NCI-H2227 treated with DMSO at 0.1 percent for 48 hours (cell line): ENCODE results near the gene GPR171.
"Not testable (repeated sequence)": the region's sequence is repeated elsewhere in the genome, so short reads cannot be mapped to it uniquely, and the experiment has no call there.

ENCODE experiments used
- DNase-seq: peaks from one replicate; lab custom pipeline; 2025; lab: John Stamatoyannopoulos, UW

Gene GPR171

DNA sequence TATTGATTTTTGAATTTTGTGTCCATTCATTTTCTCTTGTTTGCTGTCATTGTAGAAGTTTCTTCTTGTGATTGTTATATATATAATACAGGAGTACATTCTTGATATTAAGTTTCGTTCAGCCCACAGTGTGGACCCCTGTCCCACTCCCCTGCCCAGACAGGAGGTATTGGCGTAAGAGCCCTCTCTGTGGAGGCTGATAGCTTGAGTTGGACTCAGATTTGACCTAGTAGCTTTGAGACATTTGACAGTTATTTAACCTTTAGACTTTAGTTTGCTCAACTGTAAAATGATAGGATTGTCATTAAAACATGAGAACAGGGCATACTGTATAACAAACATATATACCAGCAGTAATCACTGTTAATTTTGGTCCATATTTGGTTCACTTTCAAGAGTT, 27.1 kb downstream of the GPR171 start:
- DNase-seq, result no peak

DNA sequence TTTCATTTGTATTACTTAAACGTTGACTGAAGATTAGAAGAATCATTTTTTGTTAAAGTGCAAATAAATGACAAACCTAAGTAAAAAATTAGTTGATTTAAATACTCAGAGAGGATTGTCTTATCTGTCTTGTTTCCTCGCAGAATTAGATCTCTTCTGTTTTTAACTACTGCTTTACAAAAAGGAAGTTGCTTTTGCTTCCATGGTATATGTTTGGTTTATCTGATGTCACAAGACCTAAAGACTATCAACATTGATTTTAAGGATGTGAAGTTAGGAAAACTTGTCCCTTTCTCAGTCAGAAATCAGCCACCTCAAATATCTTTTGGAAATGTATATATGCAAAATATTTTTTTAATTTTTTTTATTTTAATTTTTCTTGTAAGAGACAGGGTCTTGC, 28.7 kb downstream of the GPR171 start:
- DNase-seq, result no peak

DNA sequence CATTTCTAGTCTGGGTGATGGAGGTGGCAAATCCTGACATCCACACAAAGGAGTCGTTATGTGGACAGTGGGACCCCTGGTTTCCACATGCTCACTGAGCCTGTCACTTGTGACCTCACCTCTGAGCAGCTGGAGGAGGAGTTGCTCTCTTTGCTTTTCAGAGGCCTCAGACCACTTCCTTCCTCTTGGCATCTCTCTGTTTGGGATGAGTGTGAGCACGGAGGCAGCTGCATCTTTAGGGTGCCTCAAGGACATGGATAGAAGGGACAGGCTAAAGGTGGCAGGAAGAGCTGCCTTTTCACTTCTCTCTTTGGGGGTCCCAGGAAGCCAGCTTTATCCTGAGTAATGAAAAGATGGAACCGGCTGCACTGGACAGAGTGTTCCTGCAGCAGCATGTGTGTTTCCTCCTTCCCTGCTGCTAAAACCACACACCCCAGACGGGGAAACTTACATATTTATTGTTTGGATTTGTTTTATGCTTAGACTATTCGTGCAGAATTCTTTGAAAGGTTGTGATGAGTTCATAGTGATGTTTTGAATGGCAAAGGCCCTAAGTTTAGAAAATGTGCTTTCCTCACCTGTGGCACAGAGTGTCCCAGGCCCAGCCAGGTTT, 31.8 kb downstream of the GPR171 start:
- no peak for DNase-seq

DNA sequence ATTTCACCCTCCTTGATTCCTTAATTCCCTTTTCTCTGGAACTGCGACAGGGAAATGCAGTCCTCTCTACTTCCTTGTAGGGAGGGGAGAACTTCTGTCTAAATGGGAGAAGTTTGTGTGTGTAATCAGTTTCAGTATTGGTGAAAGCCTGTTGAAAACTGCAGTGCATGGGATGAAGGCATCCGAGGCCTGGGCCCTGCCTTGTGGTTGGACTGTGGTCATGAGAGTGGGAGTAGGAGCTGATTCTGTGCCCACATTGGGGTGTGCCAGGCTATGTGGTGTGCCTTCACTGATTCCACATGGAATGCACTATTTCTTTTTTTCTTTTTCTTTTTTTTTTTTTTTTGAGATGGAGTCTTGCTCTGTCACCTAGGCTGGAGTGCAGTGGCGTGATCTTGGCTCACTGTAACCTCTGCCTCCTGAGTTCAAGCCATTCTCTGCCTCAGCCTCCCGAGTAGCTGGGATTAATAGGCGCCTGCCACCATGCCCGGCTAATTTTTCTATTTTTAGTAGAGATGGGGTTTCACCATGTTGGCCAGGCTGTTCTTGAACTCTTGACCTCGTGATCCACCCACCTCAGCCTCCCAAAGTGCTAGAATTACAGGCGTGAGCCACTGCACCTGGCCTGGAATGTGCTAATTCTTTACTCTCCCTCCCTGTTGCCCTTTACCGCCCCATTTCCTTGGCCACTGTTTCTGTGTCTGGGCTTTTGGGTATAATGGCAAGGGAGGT, 32.9 kb downstream of the GPR171 start:
- DNase-seq, result not testable (repeated sequence)

DNA sequence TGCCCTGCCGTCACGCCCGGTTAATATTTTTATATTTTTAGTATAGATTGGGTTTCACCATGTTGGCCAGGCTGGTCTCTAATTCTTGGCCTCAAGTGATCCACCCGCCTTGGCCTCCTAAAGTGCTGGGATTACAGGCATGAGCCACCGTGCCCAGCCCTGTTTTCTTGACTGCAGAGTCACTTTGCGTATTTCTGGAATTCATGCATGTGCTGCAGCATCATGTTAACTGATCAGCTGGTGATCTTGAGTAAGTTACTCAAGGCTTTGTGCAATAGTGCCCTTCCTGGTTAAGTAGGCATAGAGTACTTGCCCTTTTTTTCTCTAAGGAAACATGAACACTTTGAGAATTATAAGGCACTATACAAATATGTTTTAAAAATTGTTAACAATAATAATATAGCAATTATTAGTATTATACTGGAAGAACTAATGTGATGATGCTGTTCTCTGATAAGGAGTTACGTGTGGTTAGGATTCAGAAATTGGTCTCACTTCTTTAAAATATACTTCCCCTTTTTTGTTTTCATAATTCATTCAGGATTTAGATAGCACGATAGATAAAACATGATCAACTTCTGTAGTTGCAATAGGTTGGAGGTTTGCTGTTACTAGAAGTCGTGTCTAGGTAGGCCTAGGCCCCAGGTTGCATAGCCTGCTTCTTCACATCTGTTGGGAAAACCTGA, 33.6 kb downstream of the GPR171 start:
- DNase-seq, result no peak

DNA sequence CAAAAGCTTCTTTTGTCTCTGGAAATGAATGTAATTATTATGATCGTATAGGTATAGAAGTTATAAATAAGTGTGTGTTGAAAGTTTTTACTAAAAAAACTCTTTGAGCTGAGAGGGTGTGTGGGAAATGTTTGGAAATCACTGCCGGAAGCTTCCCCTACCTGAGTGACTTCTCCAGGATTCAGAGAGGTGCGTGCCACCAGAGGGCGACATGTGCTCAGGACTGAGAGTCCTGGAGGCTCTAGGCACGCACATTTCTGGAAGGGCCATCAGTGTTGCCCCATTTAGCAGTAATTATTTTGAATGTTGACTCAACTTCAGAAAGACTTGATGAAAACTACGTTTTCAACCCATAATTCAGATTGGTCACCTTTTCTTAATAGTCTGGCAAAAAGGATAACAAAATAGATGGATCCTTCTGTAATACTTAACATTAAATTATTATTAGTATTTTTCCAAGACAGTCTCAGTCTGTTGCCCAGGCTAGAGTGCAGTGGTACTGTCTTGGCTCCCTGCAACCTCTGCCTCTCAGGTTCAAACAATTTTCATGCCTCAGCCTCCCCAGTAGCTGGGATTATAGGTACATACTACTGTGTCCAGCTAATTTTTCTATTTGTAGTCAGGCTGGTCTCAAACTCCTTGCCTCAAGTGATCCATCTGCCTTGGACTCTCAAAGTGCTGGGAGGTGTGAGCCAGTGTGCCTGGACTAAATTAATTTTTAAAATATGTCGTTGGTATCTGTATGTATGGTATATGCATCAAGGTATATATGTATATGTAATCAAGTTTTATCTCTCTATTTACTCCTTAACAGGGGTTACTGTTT, 34.5 kb downstream of the GPR171 start:
- peak; percentile 2 for DNase-seq

DNA sequence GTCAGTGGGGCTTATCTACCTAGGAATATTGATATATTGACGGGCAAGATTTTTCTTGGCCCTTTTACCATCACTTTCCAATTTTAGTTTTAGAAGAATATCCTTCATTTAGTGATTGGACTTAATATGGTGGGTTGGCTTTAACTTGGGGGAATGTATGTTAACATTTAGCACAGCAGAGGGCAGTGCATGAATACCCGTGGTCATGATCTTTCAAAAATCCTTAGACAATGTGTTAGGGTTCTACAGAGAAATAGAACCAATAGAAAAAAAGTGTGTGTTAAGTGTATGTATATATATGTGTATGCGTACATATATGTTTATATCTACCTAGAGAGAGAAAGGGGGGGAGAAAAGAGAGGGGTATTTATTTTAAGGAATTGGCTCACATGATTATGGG, 36.9 kb downstream of the GPR171 start:
- DNase-seq, result no peak

DNA sequence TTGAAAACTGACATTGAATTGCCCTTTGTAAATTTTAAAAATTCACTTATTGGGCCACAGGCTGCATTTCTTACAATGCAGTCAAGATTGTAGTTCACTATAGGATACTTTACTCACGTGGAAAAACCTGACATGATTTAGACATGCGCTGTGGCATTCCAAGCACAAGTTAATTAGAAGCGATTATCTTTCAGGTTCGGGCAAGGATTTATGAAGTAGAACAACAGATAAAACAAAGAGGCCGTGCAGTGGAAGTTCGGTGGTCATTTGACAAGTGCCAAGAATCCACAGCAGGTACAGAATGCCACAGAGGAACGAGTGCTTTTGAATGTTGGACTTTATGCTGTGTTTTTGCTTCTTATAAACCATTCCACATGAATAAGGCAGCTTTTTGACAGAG, 37.8 kb downstream of the GPR171 start:
- DNase-seq, result no peak

DNA sequence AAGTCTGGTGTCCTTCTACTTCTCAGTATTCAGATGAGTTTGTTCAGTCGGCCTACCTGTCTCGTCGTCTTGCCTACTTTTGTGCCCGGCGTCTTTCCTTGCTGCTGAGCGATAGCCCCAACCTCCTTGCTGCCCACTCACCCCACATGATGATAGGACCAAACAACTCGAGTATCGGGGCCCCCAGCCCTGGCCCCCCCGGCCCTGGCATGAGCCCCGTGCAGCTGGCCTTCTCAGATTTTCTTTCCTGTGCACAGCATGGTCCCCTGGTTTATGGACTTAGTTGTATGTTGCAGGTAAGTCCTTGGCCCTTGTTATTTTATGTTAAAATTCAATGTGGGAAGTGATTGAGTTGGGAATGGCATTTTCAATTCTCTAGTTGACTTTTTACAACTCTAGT, 43.2 kb downstream of the GPR171 start:
- no peak for DNase-seq

DNA sequence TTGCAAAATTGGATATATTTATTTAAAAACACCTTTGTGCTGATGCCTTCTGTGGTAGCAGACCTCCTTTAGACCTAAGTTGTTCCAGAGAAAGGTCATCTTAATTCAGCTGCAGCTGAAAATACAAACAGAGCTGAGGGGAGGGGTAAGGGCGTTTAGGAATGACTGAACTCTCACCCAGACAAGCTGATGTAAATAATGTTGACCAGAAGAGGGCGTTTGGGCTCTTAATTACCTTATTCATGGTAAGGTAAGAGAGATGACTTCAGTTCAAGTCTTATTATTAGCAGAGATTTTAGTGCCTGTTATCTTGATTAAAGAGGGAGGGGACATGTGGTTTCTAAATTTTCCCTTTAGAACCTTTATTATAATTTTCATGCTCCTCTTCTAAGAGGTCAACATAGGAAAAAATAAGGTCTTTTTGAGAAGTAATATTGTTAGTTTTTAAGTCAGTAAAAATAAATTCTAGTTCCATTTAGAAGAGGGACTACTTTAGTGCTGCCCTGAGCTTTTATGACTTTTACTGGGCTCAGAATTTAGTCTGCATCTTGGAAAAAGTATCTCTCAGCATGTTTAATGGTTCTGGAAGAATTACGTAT, 46.3 kb downstream of the GPR171 start:
- peak; percentile 26 for DNase-seq

DNA sequence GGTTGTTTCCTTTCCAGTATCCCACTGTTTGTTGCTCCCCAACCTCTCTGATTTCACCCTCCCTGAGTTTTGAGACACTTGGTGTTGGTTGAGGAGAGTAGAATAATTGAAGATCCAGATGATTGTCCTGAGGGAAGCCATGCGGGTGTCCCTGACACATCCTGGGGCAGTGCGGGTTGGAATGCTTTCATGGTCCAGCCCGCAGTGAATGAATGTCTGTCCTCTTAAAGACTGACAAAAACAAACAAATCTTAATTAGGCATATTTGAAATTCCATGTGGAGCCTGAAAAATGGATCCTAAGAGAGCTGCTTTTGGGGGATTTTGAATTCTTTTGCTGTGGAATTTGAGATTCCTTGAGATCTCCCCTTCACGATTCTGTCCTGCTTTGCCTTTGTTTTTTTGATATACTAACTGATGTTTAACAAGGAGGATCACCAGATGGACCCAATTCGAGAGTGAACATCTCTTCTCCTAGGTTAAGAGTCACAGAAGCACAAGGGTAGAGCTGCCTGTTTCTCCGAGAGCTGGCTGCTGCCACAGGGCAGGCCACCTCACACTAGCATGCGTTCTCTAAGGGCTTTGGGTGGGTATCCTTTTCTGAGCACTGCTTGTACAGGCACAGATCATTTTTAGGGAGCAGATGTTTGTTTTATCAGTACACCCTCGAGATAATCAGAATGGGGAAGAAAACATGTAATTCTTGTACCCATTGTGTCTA, 47.4 kb downstream of the GPR171 start:
- DNase-seq, result no peak

DNA sequence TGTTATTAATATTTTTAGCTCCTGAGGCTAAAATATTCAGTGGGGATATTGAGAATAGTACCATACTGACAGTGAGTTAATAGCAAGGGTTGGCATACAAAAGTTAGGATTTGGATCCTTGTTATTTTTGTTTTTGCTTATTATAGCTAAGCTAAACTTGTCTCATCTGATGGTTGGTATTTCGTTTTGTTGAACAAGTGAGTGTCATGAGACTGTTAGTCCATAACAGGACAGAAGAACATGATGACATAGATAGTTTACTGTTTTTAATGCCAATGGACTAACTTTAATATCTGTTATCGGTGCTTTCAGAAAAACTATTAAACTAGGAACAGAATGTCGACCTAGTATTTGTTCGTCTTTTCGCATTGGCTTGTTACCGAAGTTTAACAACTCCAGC, 48.5 kb downstream of the GPR171 start:
- DNase-seq, result no peak

DNA sequence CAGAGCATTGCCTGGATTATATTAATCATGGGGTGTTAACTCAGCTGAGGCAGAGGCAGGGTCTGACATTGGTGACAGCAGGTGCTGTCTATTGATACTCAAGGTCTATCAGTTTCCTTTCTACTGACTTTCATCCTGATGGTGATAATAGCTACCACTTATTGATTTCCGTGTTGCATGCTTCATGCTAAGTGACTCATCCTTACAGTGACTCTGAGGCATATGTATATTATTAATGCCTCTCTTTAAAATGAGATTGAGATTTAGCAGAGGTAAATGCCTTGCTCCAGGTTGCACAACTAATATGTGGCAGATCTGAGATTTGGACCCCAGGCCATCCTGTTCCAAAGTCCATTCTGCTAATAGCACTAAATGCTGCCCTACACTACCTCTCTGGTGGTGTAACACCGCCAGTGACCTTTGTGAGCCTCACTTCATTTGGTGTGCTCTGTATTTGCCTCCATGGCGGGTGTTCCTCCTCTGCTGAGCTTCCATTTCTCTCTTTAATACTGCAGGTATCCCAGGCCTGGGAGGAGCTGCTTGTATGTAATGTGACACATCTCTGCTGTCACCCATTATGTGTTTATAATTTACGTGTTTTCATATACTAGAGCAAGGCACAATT, 50.4 kb downstream of the GPR171 start:
- DNase-seq, result no peak
